Bronchial epithelial cell (primary cell): ENCODE results near the gene ERLEC1. TPM values are rescaled to one million over a fixed set of nuclear protein-coding genes. Genes with fewer than 3 reads are reported as not detected.
A peak's percentile ranks its signal among the peaks of the same experiment; 100 is the strongest.
"Not testable (repeated sequence)": the region's sequence is repeated elsewhere in the genome, so short reads cannot be mapped to it uniquely, and the experiment has no call there.

ENCODE experiments used
- DNase-seq: peaks from one replicate; pipeline ENCODE4 v3.0.0-alpha.2; 2010; ENCODE audit warnings: low read depth
- FAIRE-seq: peaks from 2 replicates; lab custom pipeline; 2011; peaks lifted over from hg19 to GRCh38; lab: Jason Lieb, UNC
- H3K27me3 ChIP-seq: 2 replicates; pipeline ENCODE4 v1.5.1; 2011; ENCODE audit warnings: low read length; ENCODE audit not compliant: control insufficient read depth, insufficient read depth
- H3K36me3 ChIP-seq: 2 replicates; pipeline ENCODE4 v1.5.1; 2011; ENCODE audit warnings: low read length; ENCODE audit not compliant: control insufficient read depth, insufficient read depth
- H3K4me3 ChIP-seq: 2 replicates; pipeline ENCODE4 v1.5.1; 2011; ENCODE audit warnings: mild to moderate bottlenecking, low read depth, low read length, control low read depth
- total RNA-seq: library from RNA; depleted of rRNA; stranded (reverse); fragments of >200 nt; gene quantifications from 2 replicates; pipeline ENCODE4 v1.2.1, GENCODE V29; 2014
- TF ChIP-seq, protein P1 (sequence below): IDR thresholded peaks from 2 replicates; pipeline ENCODE4 v1.5.1; 2011; ENCODE audit warnings: mild to moderate bottlenecking, moderate library complexity, low read length, control low read depth, inconsistent platforms; ENCODE audit not compliant: insufficient read depth, severe bottlenecking

Gene ERLEC1
- total RNA-seq, 1 donor from 2014 or later = 52.1 TPM

DNA sequence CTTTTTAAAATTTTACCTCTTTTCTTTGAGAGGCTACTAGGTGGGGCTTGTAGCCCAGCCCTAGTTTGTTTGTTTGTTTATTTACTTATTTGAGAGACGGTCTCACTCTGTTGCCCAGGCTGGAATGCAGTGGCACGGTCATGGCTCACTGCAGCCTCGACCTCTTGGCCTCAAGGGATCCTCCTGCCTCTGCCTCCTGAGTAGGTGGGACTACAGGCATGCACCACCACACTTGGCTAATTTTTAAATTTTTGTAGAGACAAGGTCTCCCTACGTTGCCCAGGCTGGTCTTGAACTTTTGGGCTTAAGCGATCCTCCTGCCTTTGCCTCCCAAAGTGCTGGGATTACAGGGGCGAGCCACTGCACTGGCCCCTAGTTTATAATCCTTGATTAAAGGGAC, 35.0 kb downstream of the ERLEC1 start:
- no peak for DNase-seq
- Histone ChIP-seq H3K4me3 (no peak overlapping the region), H3K27me3 (no peaks in the 10 kb centered on the region), H3K36me3 (peaks cover 3% of the 10 kb centered on the region)
- TF ChIP-seq, protein P1, sequence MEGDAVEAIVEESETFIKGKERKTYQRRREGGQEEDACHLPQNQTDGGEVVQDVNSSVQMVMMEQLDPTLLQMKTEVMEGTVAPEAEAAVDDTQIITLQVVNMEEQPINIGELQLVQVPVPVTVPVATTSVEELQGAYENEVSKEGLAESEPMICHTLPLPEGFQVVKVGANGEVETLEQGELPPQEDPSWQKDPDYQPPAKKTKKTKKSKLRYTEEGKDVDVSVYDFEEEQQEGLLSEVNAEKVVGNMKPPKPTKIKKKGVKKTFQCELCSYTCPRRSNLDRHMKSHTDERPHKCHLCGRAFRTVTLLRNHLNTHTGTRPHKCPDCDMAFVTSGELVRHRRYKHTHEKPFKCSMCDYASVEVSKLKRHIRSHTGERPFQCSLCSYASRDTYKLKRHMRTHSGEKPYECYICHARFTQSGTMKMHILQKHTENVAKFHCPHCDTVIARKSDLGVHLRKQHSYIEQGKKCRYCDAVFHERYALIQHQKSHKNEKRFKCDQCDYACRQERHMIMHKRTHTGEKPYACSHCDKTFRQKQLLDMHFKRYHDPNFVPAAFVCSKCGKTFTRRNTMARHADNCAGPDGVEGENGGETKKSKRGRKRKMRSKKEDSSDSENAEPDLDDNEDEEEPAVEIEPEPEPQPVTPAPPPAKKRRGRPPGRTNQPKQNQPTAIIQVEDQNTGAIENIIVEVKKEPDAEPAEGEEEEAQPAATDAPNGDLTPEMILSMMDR = no peak
- no peak for FAIRE-seq

DNA sequence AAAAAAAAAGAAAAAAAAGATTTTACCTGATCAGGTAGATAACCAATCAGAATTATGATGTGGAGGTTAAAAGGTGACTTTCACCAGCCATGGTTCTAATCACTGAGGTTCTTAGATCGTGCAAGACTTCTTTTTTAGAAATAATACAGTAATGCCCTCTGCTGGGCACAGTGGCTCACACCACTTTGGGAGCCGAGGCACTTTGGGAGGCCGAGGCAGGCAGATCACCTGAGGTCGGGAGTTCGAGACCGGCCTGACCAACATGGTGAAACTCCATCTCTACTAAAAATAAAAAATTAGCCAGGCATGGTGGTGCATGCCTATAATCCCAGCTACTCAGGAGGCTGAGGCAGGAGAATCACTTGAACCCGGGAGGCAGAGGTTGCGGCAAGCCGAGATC, 36.8 kb downstream of the ERLEC1 start:
- H3K36me3 ChIP-seq, DNase-seq, H3K4me3 ChIP-seq, FAIRE-seq, H3K27me3 ChIP-seq: not testable (repeated sequence)

DNA sequence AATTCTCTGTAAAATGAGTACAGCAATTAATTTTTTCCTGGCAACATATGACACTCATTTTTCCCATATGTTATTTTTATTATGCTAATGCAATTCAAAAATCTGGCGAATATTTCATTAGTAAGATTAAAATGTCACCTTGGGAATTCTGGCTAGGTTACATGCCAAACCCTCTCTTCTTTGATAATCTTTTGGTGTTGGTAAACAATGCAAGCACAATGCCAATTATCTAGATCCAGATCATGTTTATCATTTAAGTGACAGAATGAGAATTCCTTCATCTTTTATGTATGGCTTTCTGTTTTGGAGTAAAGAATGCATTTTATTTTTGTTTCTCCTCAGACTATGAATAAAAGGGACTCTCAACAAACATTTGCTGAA, 39.2 kb downstream of the ERLEC1 start:
- TF ChIP-seq, protein P1 = no peak
- FAIRE-seq (no peak), DNase-seq (no peak)
- H3K4me3 ChIP-seq = no peak overlapping the region
- H3K27me3 ChIP-seq = no peaks in the 10 kb centered on the region
- H3K36me3 ChIP-seq = no peaks in the 10 kb centered on the region

DNA sequence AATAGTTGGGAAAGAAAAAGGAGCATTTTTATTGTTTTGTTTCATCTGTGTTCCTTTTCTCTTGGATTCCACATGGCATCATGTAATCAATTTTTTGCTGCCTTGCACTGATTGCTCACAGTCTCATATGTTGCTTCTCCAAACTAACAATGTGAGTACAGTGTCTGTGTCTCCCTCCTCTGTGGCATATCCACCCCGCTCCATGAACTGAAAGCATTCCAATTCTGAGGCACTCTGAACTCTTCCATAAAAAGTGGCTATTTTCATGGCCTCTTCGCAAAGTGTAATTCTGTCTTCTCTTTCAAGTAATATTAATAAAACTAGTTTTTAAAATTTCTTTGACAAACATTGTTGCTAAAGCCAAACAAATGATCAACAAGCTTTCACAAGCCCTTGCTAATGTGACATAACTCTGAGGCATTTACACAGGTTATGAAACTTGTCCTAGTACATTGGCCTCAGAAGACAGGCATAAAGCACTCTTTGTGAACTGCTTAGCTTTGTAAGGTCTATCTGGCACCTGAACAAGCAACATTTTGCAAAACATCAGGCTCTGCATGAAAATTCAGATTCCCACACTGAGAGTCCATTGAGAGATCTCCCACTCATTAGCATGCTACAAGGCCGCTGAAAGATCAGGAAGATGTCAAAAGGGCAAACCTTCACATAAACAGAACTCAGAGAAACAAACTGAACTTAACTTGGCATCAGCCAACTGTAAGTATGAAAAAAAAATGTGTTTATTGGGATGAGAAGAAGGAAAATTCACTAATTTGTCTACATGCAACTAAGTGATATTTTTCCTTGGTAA, 39.9 kb downstream of the ERLEC1 start:
- H3K4me3 ChIP-seq = no peak overlapping the region
- DNase-seq (peak; percentile 72), FAIRE-seq (no peak)
- no peaks in the 10 kb centered on the region for H3K36me3 ChIP-seq
- H3K27me3 ChIP-seq = no peaks in the 10 kb centered on the region
- TF ChIP-seq, protein P1 = no peak

DNA sequence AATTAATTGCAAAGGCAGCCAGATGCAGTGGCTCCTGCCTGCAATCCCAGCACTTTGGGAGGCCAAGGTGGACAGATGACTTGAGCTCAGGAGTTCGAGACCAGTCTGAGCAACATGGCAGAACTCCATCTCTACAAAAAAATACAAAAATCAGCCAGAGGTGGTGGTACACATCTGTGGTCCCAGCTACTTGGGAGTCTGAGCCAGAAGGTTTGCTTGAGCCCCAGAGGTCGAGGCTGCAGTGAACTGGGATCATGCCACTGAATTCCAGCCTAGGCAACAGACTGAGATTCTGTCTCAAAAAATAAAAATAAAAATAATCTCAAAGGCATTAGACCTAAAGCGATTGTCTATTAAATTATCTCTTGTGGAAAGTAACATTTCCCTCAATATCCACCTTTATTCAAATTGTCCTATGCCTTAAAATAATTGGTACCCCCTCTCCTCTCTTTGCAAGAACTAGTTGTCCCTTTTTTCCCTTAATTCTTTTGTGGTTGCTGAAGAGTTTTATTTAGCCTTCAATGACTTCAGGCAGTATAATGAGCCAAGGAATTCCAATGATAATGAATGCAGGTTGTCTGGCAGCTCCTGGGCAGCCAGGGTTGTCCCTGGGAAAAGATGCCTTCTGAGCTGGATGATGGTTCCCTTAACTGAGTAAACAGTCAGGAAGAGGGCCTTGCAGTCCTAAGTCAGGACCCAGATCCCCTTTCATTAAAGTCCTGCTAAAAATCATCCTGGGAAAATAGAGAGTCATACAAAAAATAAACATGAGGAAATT, 40.7 kb downstream of the ERLEC1 start:
- no peak overlapping the region for H3K4me3 ChIP-seq
- TF ChIP-seq, protein P1 = no peak
- no peaks in the 10 kb centered on the region for H3K27me3 ChIP-seq
- DNase-seq (no peak), FAIRE-seq (no peak)
- no peaks in the 10 kb centered on the region for H3K36me3 ChIP-seq

DNA sequence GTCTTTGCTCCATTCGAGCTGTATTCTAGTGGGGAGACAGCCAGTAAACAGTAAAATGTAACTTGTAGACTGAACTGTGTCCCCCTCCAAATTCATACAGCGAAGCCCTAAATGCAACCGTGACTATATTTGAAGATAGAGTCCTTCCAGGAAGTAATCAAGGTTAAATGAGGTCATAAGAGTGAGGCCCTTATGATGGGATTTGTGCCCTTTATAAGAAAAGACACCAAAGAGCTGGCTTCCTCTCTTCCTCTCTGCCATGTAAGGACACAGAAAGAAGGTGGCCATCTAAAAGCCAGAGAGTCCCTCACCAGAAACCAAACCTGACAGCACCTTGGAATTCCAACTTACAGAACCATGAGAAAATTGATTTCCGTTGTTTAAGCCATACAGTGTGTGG, 41.5 kb downstream of the ERLEC1 start:
- H3K36me3 ChIP-seq = no peaks in the 10 kb centered on the region
- no peaks in the 10 kb centered on the region for H3K27me3 ChIP-seq
- TF ChIP-seq, protein P1 = no peak
- H3K4me3 ChIP-seq = no peak overlapping the region
- DNase-seq (no peak), FAIRE-seq (no peak)
